Left ventricle myocardium inferior (tissue), 1 donor: ENCODE results near the gene AMACR. TPM values are rescaled to one million over a fixed set of nuclear protein-coding genes. Genes with fewer than 3 reads are reported as not detected.

Experiments used
- DNase-seq: peaks from one replicate; pipeline ENCODE4 v3.0.0-alpha.2; 2020
- H3K27ac ChIP-seq: fragments of 200-600 bp; replicated peaks from 2 replicates; pipeline ENCODE4 v1.8.0; 2021
- H3K27me3 ChIP-seq: fragments of 200-600 bp; 2 replicates; pipeline ENCODE4 v1.8.0; 2021; ENCODE audit warnings: low read depth
- H3K36me3 ChIP-seq: fragments of 200-600 bp; 2 replicates; pipeline ENCODE4 v1.8.0; 2021
- H3K4me1 ChIP-seq: fragments of 200-600 bp; 2 replicates; pipeline ENCODE4 v1.8.0; 2021
- H3K4me3 ChIP-seq: fragments of 200-600 bp; 2 replicates; pipeline ENCODE4 v1.8.0; 2021; ENCODE audit warnings: mild to moderate bottlenecking, moderate library complexity
- H3K9me3 ChIP-seq: fragments of 200-600 bp; replicated peaks from 2 replicates; pipeline ENCODE4 v1.8.0; 2021
- CTCF ChIP-seq: fragments of 200-600 bp; IDR thresholded peaks from 2 replicates; pipeline ENCODE4 v1.8.0; 2021; ENCODE audit warnings: antibody characterized with exemption, mild to moderate bottlenecking, borderline replicate concordance
- intact Hi-C: fragments of 100-400 bp; cut with micrococcal nuclease; formaldehyde crosslinking; loops from one replicate; pipeline ENCODE4 v1.11.0; 2022
- total RNA-seq: library from RNA; stranded (reverse); fragmentation: NEBNext Ultra II Directional; extraction: Animal tissue kit (Norgen Biotek cat#: 25700); gene quantifications from one replicate; pipeline ENCODE4 v1.2.1, GENCODE V29; 2021
- donor health status: DM: no; HTN: yes; CAD: no; lungs with severe emphysema.

Gene AMACR
- total RNA-seq, 1 donor from 2014 or later, result 6.1 TPM

GRCh38 chr5:34001241-34001841 lies 6.5 kb downstream of the AMACR start:
- peaks cover 10% of the 10 kb centered on the region for H3K4me1 ChIP-seq
- H3K36me3 ChIP-seq, result peaks cover 18% of the 10 kb centered on the region
- no peaks in the 10 kb centered on the region for H3K9me3 ChIP-seq
- no peak for TF ChIP-seq CTCF
- intact Hi-C loops, result no loop called here
- no peak overlapping the region for H3K27ac ChIP-seq
- no peak for DNase-seq
- H3K27me3 ChIP-seq, result no peaks in the 10 kb centered on the region
- no peak overlapping the region for H3K4me3 ChIP-seq

GRCh38 chr5:33999978-34000377 lies 7.9 kb downstream of the AMACR start:
- Histone ChIP-seq H3K4me1 (peaks cover 8% of the 10 kb centered on the region), H3K27ac (no peak overlapping the region), H3K36me3 (peaks cover 15% of the 10 kb centered on the region), H3K27me3 (no peaks in the 10 kb centered on the region), H3K4me3 (no peak overlapping the region), H3K9me3 (no peaks in the 10 kb centered on the region)
- intact Hi-C loops, result loop anchor here (10.0 kb wide), 1 partner anchor 465 kb away; no protein-coding TSS in a partner anchor
- DNase-seq, result no peak
- TF ChIP-seq CTCF, result no peak

GRCh38 chr5:33997331-33997983 lies 10.4 kb downstream of the AMACR start:
- Histone ChIP-seq H3K9me3 (no peaks in the 10 kb centered on the region), H3K36me3 (peaks cover 3% of the 10 kb centered on the region), H3K4me3 (no peak overlapping the region), H3K4me1 (peaks cover 8% of the 10 kb centered on the region), H3K27ac (no peak overlapping the region), H3K27me3 (no peaks in the 10 kb centered on the region)
- intact Hi-C loops, result loop anchor here (10.0 kb wide), 1 partner anchor 467 kb away; no protein-coding TSS in a partner anchor
- TF ChIP-seq CTCF, result peak; percentile 75
- no peak for DNase-seq

- Histone ChIP-seq H3K36me3 (peaks cover 3% of the 10 kb centered on the region), H3K27me3 (no peaks in the 10 kb centered on the region), H3K27ac (no peak overlapping the region), H3K9me3 (no peaks in the 10 kb centered on the region), H3K4me3 (no peak overlapping the region), H3K4me1 (peaks cover 8% of the 10 kb centered on the region)
- no peak for TF ChIP-seq CTCF
- DNase-seq, result no peak
- intact Hi-C loops, result loop anchor here (10.0 kb wide), 1 partner anchor 469 kb away; no protein-coding TSS in a partner anchor
Measured at GRCh38 chr5:33995865-33996264, 12.0 kb downstream of the AMACR start.

- Histone ChIP-seq H3K27me3 (no peaks in the 10 kb centered on the region), H3K4me3 (no peak overlapping the region), H3K36me3 (peaks cover 3% of the 10 kb centered on the region), H3K27ac (no peak overlapping the region), H3K9me3 (no peaks in the 10 kb centered on the region), H3K4me1 (peaks cover 8% of the 10 kb centered on the region)
- no peak for DNase-seq
- intact Hi-C loops, result loop anchor here (10.0 kb wide), 1 partner anchor 470 kb away; no protein-coding TSS in a partner anchor
- TF ChIP-seq CTCF, result no peak
Measured at GRCh38 chr5:33994845-33995244, 13.0 kb downstream of the AMACR start.
